ENCODE data around the gene SLC9A7.

Gene SLC9A7

GRCh38 chrX:46758956-46759644, at the start of gene SLC9A7 (continued):
- TF ChIP-seq ZNF23 (tag by site-specific recombination; IDR thresholded peaks at IDR 0.05; ENCODE audit: borderline replicate concordance) (no peak), ZNF747 (tag by site-specific recombination; IDR thresholded peaks at IDR 0.05) (no peak), ZNF426 (tag by site-specific recombination; IDR thresholded peaks at IDR 0.05) (no peak), ZBTB21 (tag by site-specific recombination; IDR thresholded peaks at IDR 0.05) (no peak), ZNF280D (tag by site-specific recombination; IDR thresholded peaks at IDR 0.05) (no peak), ZNF362 (tag by site-specific recombination; IDR thresholded peaks at IDR 0.05) (no peak), ZNF624 (tag by site-specific recombination; IDR thresholded peaks at IDR 0.05) (no peak), ZNF658 (tag by site-specific recombination; IDR thresholded peaks at IDR 0.05) (no peak), ZNF530 (tag by site-specific recombination; IDR thresholded peaks at IDR 0.05; ENCODE audit: low read depth) (no peak), REPIN1 (tag by site-specific recombination; IDR thresholded peaks at IDR 0.05; ENCODE audit: low read depth) (no peak), KLF7 (tag by site-specific recombination; IDR thresholded peaks at IDR 0.05; ENCODE audit: borderline replicate concordance) (no peak), ZNF529 (tag by site-specific recombination; IDR thresholded peaks at IDR 0.05; ENCODE audit: insufficient replicate concordance) (no peak), WT1 (tag by site-specific recombination; IDR thresholded peaks at IDR 0.05) (no peak), ZSCAN18 (tag by site-specific recombination; IDR thresholded peaks at IDR 0.05) (no peak), ZNF488 (tag by site-specific recombination; IDR thresholded peaks at IDR 0.05) (no peak), GLIS1 (tag by site-specific recombination; IDR thresholded peaks at IDR 0.05) (no peak), ZNF121 (tag by site-specific recombination; IDR thresholded peaks at IDR 0.05) (no peak), ZNF18 (tag by site-specific recombination; IDR thresholded peaks at IDR 0.05) (peak; percentile 49; the same call in 1 of the 2 replicates), ZFHX2 (tag by site-specific recombination; conservative IDR thresholded peaks at IDR 0.05) (peak; percentile 35; the same call in 1 of the 2 replicates), ZNF596 (tag by site-specific recombination; IDR thresholded peaks at IDR 0.05) (0 out of 2 replicates have a peak, but pooled peaks have one; percentile 1), ZNF404 (tag by site-specific recombination; IDR thresholded peaks at IDR 0.05) (no peak), ZNF510 (tag by site-specific recombination; IDR thresholded peaks at IDR 0.05; ENCODE audit: insufficient replicate concordance) (no peak), ZNF560 (tag by site-specific recombination; IDR thresholded peaks at IDR 0.05; ENCODE audit: borderline replicate concordance) (no peak), ZNF629 (tag by site-specific recombination; IDR thresholded peaks at IDR 0.05) (no peak; the same call in 1 of the 2 replicates), ZBTB49 (tag by site-specific recombination; IDR thresholded peaks at IDR 0.05; ENCODE audit: low read depth) (no peak), SALL2 (tag by site-specific recombination; IDR thresholded peaks at IDR 0.05; ENCODE audit: borderline replicate concordance) (no peak), ZSCAN30 (tag by site-specific recombination; IDR thresholded peaks at IDR 0.05) (no peak; the same call in 1 of the 2 replicates), KLF10 (tag by site-specific recombination; IDR thresholded peaks at IDR 0.05) (no peak), ZNF423 (tag by site-specific recombination; IDR thresholded peaks at IDR 0.05) (no peak), ZXDB (tag by site-specific recombination; IDR thresholded peaks at IDR 0.05) (no peak)
